Measurements from ENCODE around the gene SMIM27. TPM values are rescaled to one million over a fixed set of nuclear protein-coding genes. Genes with fewer than 3 reads are reported as not detected.
"Not testable (repeated sequence)": the region's sequence is repeated elsewhere in the genome, so short reads cannot be mapped to it uniquely, and the experiment has no call there.

The SMIM27 gene
- 10 to 100 TPM; 15.9 to 20.6 (median 17.5) TPM for polyA plus RNA-seq (ENCODE audit: insufficient read length in 4 of 4)

GRCh38 chr9:32552172-32552872 lies at the start of gene SMIM27, which contains the start of gene TOPORS:
Gene SMIM27 (plus strand): TSS chr9:32552327. CDS start chr9:32552435, 108 bp downstream.
Gene TOPORS (minus strand): TSS chr9:32552586. CDS start chr9:32552436, 150 bp downstream.
- DNase-seq (ENCODE audit: low read depth in 4 of 4, low spot score in 2 of 4), result peak; percentile 86 to 94 (median 89)

- DNase-seq (ENCODE audit: low read depth in 4 of 4, low spot score in 2 of 4), result no peak
These were observed 49.7 kb upstream of the SMIM27 start for GRCh38 chr9:32502464-32502863.

GRCh38 chr9:32503008-32503407 lies 49.1 kb upstream of the SMIM27 start:
- DNase-seq (ENCODE audit: low read depth in 4 of 4, low spot score in 2 of 4), result no peak

GRCh38 chr9:32508728-32509127 lies 43.4 kb upstream of the SMIM27 start:
- DNase-seq (ENCODE audit: low read depth in 4 of 4, low spot score in 2 of 4), result no peak

GRCh38 chr9:32516241-32516640 lies 35.9 kb upstream of the SMIM27 start:
- no peak for DNase-seq (ENCODE audit: low read depth in 4 of 4, low spot score in 2 of 4)

- DNase-seq (ENCODE audit: low read depth in 4 of 4, low spot score in 2 of 4), result no peak
These were observed 33.9 kb upstream of the SMIM27 start for GRCh38 chr9:32518276-32518675.

- no peak for DNase-seq (ENCODE audit: low read depth in 4 of 4, low spot score in 2 of 4)
These were observed 28.2 kb upstream of the SMIM27 start for GRCh38 chr9:32523910-32524309.

- DNase-seq (ENCODE audit: low read depth in 4 of 4, low spot score in 2 of 4), result not testable (repeated sequence)
These were observed 27.6 kb upstream of the SMIM27 start for GRCh38 chr9:32524558-32524891.

- DNase-seq (ENCODE audit: low read depth in 4 of 4, low spot score in 2 of 4), result no peak
These were observed 27.0 kb upstream of the SMIM27 start for GRCh38 chr9:32524892-32525708.

- peak in 3 of 4 donors; percentile 22 to 50 (median 23) for DNase-seq (ENCODE audit: low read depth in 4 of 4, low spot score in 2 of 4)
These were observed 26.5 kb upstream of the SMIM27 start for GRCh38 chr9:32525709-32526030.

GRCh38 chr9:32526041-32526706 lies 26.0 kb upstream of the SMIM27 start, which contains the start of gene RIGI:
Gene RIGI (minus strand): TSS chr9:32526196. CDS start chr9:32526166, 30 bp downstream.
- peak; percentile 75 to 92 (median 84) for DNase-seq (ENCODE audit: low read depth in 4 of 4, low spot score in 2 of 4)

- peak in 1 of 4 donors; percentile 27 for DNase-seq (ENCODE audit: low read depth in 4 of 4, low spot score in 2 of 4)
These were observed 25.4 kb upstream of the SMIM27 start for GRCh38 chr9:32526707-32527048.

GRCh38 chr9:32533336-32533735 lies 18.8 kb upstream of the SMIM27 start:
- DNase-seq (ENCODE audit: low read depth in 4 of 4, low spot score in 2 of 4), result no peak

- no peak for DNase-seq (ENCODE audit: low read depth in 4 of 4, low spot score in 2 of 4)
These were observed 18.3 kb upstream of the SMIM27 start for GRCh38 chr9:32533816-32534215.

- DNase-seq (ENCODE audit: low read depth in 4 of 4, low spot score in 2 of 4), result no peak
These were observed 9.1 kb upstream of the SMIM27 start for GRCh38 chr9:32543047-32543446.

- DNase-seq (ENCODE audit: low read depth in 4 of 4, low spot score in 2 of 4), result no peak
These were observed 6.2 kb upstream of the SMIM27 start for GRCh38 chr9:32545884-32546283.

- not testable (repeated sequence) for DNase-seq (ENCODE audit: low read depth in 4 of 4, low spot score in 2 of 4)
These were observed 3.9 kb upstream of the SMIM27 start for GRCh38 chr9:32548213-32548612.

GRCh38 chr9:32550150-32550561 lies 2.0 kb upstream of the SMIM27 start:
- peak in 3 of 4 donors; percentile 20 to 59 (median 21) for DNase-seq (ENCODE audit: low read depth in 4 of 4, low spot score in 2 of 4)

GRCh38 chr9:32550562-32551275 lies 1.4 kb upstream of the SMIM27 start:
- DNase-seq (ENCODE audit: low read depth in 4 of 4, low spot score in 2 of 4), result peak; percentile 86 to 93 (median 92)

- peak; percentile 21 to 77 (median 48) for DNase-seq (ENCODE audit: low read depth in 4 of 4, low spot score in 2 of 4)
These were observed 663 bp upstream of the SMIM27 start for GRCh38 chr9:32551276-32552051.
